GM19193 (cell line): Measurements from ENCODE around the gene KLHL15.
A peak's percentile ranks its signal among the peaks of the same experiment; 100 is the strongest.

Experiments used
- POLR2A ChIP-seq: IDR thresholded peaks from 4 replicates; pipeline ENCODE4 v1.6.1; 2011; ENCODE audit not compliant: insufficient read depth, insufficient read length; ENCODE audit errors: extremely low read depth

Gene KLHL15

DNA sequence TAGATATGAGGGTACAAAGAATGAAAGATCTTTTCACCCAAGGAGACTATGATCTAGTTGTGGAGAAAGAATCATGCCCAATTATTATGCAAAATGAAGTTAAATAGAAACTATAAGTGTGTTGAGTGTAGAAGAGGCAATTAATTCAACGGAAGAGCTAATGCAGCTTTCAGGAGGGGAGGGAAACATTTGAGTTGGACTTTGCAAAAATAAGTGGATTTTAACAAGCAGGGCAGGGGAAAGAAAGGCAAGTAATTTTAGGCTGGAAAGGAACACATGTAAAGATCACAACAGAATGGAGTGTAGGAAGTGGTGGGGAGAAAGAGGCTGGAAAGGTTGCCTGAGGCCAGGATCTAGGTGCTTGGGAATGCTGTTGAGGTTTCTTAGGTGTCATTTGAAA, 44.1 kb downstream of the KLHL15 start:
- TF ChIP-seq POLR2A, result no peak

DNA sequence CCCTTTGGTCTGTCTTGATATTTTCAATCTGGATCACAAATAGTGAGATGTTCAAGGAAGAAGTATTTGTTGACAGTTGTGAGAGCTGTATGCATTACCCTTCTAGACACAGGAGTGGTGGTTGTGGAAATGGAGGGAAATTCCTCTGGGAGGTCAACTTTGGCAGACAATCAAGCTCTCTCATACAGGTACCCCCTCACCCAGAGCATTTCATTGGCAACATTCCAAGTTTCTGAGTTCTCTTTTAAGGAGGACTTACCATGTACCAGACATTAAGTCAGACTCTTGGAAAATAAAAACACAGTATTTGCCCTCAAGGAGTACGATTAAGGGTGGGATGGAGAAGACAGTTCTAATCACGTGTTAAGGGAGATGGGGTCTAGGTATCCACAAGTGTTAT, 45.3 kb downstream of the KLHL15 start:
- TF ChIP-seq POLR2A, result no peak

DNA sequence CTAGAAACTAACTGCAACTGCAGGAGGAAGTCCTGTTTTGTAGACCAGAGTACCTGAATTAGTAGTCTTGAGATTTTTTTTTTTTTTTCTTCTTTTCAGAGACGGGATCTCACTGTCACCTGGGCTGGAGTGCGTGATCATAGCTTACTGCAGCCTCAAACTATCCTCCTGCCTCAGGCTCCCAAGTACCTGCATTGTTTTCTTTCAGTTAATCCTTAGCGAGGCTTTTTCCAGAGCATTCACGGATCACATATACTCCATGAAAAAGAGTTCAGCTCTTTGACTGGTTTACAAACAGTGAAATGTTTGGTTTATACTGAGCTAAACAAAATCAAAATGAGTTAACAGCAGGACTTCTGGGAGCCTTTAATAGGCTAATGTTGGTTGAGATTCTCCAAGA, 45.8 kb downstream of the KLHL15 start:
- no peak for TF ChIP-seq POLR2A

DNA sequence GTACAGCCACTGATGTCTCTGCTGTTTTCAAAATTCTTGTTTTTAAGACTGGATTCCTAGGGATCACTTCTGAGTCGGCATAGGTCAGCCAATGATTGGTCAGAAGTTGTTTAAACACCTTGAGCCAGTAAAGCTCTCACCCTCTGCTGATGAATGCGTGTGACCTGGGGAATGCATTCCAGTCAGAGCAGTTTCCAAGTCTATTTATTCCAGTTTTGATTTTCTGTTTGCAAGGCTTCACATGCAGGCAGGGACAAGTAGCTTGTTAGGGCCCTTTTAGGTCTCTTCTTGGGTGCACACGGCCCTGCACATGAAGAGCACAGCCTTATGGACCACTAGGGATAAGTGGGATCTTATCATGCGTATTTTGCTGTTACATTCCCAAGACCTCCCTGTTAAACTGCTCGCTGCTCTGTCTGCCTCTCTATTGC, 47.0 kb downstream of the KLHL15 start:
- TF ChIP-seq POLR2A, result no peak

DNA sequence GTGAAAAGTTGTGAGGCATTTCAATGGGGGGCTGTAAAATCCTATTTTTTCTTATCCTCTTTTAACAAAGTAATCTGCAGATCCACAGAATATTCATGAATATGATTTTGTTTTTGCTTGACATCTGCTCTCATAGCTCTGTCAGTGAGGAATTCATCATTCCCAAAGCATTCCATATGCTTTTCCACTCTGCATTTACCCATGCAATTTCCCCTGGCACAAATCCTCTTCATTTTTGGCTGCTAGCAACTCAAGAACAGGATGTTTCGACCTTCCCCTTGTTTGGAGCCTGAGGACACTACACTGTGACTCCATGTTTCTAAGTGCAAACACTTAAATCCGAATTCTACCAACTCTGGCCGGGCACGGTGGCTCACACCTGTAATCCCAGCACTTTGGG, 48.5 kb downstream of the KLHL15 start:
- TF ChIP-seq POLR2A, result no peak

DNA sequence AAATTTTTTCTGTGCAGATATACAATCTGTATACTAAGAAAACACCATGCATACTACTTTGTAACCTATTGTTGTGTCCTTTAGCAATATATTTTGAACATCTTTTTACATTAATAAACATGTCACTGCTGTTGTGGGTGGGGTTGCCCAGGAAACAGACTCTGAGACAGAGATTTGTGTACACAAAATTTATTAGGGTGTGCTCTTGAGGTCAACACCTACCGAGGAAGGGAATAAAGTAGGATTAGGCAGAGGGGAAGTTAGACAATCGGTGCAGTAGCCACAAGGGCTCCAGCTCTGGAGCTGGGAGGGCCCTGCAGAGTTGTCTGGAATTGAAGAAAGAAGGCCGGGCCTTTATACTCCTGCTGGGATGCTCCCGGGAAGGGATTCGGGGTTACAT, 62.8 kb downstream of the KLHL15 start:
- no peak for TF ChIP-seq POLR2A

DNA sequence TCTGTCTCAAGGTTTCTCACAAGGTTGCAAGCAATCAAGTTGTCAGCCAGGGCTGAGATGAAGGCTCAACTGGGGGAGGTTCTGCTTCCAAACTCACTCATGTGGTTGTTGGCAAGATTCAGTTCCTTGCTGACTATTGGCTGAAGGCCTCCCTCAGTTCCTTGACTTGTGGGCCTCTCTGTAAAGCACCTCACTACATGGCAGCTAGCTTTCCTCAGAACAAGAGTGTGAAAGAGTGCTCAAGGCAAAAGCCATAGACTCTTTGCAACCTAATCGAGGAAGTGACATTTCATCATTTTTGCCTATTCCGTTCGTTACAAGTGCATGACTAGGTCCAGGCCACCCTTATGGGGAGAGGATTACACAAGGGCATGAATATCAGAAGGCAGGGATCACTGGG, 67.2 kb downstream of the KLHL15 start:
- no peak for TF ChIP-seq POLR2A

DNA sequence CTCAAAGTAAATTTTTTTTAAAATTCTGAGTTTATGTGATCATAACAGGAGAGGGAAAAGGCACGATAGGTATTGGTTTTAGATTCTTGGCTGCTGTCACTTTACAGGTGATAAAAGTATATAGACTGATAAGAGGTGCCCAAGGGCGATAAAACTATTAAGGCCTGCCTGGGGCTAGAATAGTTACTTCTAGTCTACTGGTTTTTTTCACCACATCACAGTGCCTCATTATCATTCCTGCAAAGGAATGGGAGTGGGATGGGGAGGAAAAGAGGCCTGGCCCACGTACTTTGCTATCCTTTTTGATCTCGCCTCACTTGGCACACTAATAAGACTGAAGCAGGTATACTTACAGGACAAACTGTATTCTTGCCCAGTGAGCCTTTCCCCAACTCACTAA, 72.6 kb downstream of the KLHL15 start:
- TF ChIP-seq POLR2A, result no peak

DNA sequence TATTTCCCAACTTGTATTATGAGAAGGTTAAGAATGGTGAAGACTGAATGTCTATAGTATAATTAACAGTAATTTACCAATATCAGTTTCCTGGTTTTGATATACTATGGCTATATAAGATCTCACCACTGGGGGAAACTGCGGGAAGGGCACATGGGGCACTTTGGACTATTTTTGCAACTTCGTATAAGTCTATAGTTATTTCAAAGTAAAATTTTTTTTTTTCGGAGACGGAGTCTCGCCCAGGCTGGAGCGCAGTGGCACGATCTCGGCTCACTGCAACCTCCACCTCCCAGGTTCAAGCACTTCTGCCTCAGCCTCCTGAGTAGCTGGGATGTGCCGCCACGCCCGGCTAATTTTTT, 73.1 kb downstream of the KLHL15 start:
- no peak for TF ChIP-seq POLR2A

DNA sequence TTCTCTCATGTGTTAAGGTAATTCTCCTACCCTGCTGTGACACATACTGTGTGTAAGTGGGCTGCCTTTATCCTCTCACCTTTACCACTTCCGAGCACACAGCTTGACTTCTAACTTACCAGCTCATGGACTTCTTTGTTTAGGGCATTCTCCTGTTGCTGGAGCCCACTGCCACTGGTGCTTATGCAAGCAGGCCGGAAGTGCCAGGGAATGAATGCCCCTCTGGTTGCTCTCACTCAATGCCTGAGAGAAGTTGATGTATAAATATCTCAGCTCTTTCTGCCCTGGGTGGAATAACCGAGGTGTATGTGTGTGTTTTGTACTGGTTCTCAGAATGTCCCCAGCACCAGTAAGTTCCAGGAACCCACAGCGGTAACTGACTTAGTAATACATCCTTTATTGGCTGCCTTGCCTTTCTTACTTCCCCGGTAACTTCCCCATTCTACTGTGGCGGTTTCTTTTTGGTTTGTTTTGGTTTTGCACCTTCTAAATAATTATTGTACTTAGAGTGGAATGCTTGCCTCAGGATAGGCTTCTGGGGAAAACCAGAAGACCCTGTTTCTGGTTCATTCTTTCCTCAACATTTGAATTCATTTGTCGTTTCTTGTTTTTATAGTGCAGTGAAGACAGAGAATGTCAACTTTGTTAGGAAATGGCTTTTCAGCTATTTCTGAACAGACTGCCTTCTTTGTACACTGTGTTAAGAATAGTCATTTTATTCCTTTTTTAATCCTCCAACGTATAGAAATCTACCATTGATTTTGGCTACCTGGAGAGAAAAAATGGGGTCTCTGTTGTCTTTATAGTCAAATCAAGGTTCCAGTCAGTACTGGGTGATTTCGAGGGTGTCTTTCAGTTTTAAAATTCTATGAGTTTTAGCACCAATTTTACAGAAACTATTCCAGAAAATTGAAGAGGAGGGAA, 73.7 kb downstream of the KLHL15 start:
- TF ChIP-seq POLR2A, result peak; percentile 33

DNA sequence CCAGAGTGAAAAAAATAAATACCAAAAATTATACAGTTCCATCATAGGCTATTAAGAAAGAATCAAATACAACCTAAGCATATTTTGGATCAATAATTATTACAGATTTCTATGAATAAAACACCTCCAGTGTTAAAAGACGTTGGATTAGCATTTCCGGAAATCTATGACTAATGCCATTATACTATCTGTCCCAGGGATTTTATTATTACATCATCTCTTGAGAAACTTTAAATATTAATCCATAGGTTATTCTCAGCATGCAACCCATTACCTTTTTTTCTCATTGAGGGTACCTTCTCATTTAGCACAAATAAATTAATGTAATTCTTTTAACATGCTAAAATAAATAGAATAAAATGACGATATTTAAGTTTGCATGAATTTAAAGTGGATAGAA, 74.6 kb downstream of the KLHL15 start:
- no peak for TF ChIP-seq POLR2A

DNA sequence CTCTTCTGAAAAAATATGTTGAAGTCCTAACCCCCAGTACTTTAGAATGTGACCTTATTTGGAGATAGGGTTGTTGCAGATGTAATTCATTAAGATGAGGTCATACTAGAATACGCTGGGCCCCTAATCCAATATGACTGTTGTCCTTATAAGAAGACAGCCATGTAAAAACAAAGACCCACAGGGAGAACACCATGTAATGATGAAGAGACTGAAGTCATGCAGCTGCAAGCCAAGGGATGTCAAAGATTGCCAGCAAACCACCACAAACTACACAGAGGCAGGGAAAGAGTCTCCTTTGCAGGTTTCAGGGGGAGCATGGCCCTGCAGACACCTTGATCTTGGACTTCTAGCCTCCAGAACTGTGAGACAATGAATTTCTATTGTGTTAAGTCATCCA, 81.8 kb downstream of the KLHL15 start:
- no peak for TF ChIP-seq POLR2A

DNA sequence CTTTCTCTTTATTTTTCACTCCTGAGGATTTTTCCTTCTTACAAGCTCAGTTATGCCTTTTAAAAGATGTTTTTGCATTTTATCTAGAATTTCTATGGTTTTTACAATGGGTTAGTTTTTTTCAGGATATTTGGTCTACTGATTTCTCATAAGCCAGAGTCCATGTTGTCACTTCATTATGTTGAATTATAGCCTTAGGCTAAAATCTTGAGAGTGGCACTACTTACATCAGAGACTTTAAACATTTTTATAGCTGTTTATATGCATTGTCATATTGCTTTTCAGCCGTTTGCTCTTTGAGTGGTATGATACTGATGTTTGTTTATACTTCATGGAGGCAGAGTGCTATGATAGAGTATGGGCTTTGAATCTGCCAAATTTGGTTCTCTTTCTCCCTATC, 82.8 kb downstream of the KLHL15 start:
- TF ChIP-seq POLR2A, result no peak

DNA sequence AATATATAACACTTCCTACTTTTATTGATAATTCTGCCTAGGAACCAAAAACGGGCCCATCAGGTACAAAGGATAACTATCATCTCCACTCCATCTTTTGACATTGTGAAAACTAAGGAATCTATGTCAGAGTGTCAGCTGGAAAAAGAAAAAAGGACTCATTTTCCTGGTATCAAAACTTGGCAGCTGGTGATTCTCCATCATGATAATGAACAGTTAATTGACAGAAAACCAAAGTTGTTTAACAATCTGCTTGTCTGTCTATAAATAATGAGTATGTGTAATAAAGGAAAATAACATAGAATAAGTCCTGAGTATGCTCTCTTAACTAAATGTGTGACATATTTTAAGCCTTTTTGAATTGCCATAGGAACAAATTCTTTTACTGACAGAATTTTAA, 87.8 kb downstream of the KLHL15 start:
- TF ChIP-seq POLR2A, result no peak

DNA sequence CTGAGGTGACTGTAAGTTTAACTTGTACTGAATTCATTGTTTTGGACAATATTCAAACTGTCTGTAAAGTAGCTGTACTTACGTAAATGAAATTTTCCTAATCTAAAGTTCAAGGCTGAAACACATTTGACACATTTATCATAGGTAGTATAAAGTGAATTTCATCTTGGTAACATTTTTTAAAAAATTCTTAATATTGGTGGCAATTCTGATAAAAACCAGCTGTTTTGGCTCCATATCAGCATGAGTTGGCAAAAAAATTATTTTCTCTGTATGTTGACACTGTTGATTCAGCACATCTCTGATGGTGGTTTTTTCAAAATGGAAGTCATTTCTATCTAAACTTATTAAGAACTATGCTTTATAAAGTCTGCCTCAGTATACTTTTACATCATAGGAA, 88.3 kb downstream of the KLHL15 start:
- no peak for TF ChIP-seq POLR2A

DNA sequence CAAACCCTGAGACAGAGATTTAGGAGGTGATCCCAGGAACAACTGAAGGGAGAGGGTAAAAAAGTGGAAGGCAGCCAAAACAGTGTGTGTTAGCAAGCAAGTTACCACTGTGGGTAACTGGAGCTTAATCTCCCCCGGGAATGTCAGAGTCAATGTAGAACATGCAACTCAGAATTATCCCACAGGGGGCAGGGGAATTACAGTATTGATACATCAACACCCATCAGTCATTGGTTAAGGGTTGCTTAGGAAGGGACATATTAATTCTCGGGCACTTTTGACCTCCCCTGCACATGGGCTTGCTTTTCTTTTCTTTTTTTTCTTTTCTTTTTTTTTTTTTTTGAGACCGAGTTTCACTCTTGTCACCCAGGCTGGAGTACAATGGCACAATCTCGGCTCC, 89.9 kb downstream of the KLHL15 start:
- no peak for TF ChIP-seq POLR2A

DNA sequence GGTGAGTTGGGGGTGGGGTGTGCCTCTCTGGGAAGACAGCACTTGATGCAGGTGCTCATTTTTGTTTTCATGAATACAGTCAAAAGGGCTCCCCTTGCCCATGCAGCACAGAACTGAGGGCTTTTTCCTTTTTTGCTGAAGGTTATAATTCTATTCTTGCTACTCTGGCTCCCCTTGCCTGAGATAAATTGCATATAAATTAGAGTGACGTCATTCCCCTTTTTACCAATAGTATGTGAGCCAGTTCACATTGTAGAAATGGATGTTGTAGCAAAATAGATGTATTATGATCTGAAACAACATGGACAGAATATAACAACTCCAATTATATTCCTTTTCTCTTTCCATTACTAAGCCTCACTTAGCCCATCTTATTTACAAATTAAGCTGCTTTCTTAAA, 90.8 kb downstream of the KLHL15 start:
- TF ChIP-seq POLR2A, result no peak
